ENCODE measurements around the gene LIF. TPM values are rescaled to one million over a fixed set of nuclear protein-coding genes. Genes with fewer than 3 reads are reported as not detected.

Gene LIF
- total and polyA plus RNA-seq, 4 donors: 1.3 to 6.6 (median 3.4) TPM

DNA sequence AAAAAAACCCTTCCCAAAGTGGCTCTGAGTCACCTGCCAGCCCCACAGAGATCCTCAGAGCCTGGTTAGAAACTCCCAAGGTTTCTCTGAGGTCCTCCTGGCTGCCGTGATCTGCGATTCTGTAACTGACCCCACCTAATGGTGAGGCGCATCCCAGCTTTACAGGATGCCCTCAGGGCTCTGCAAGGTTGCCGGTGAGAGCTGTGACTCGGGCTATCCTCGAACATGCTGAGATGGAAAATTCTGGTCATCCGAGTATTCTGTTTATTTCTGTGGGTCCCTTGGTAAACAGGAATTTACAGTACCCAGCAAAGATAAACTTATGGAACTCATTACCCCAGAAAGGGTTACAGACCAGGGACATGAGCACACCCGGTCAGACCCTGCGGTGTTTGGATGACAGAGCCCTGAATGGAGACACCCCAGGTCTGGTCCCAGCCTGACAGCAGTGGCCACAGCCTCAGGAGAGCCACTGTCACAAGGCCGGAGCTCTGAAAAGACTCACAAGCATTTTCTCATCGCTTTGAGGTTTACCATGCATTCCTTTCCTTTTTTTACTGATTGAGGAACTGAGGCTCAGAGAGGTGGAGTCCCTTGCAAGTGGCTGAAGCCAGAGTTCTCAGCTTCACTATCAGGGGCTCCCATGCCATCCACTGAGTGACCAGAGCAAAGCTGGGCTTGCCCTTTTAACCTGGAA, 22.2 kb downstream of the LIF start:
- intact Hi-C loops (cut with DNase I): no loop called here
- no peak for ATAC-seq (ENCODE audit: low FRiP score)
- no peaks in the 10 kb centered on the region for H3K27me3 ChIP-seq (ENCODE audit: control insufficient read depth in 1 of 2, insufficient read depth in 2 of 2, low read length in 1 of 2)
- 64 to 67% methylated on average over 11 of the region's 11 CpGs for WGBS, 2 donors
- no peak overlapping the region for H3K27ac ChIP-seq (ENCODE audit: low read depth in 1 of 2, low read length in 2 of 2)
- no peak for DNase-seq
- H3K36me3 ChIP-seq (ENCODE audit: control insufficient read depth in 1 of 2, insufficient read depth in 2 of 2, low read length in 1 of 2): no peaks in the 10 kb centered on the region
- H3K9me3 ChIP-seq (ENCODE audit: control insufficient read depth, low read length): no peaks in the 10 kb centered on the region
- H3K4me3 ChIP-seq (ENCODE audit: low read length in 2 of 2): no peak overlapping the region
- H3K4me1 ChIP-seq (ENCODE audit: control insufficient read depth in 1 of 2, insufficient read depth in 2 of 2, low read length in 2 of 2): no peaks in the 10 kb centered on the region

- no peaks in the 10 kb centered on the region for H3K9me3 ChIP-seq (ENCODE audit: control insufficient read depth, low read length)
- no peaks in the 10 kb centered on the region for H3K4me1 ChIP-seq (ENCODE audit: control insufficient read depth in 1 of 2, insufficient read depth in 2 of 2, low read length in 2 of 2)
- ATAC-seq (ENCODE audit: low FRiP score) (no peak), DNase-seq (no peak)
- no peak overlapping the region for H3K27ac ChIP-seq (ENCODE audit: low read depth in 1 of 2, low read length in 2 of 2)
- H3K36me3 ChIP-seq (ENCODE audit: control insufficient read depth in 1 of 2, insufficient read depth in 2 of 2, low read length in 1 of 2): no peaks in the 10 kb centered on the region
- no peak overlapping the region for H3K4me3 ChIP-seq (ENCODE audit: low read length in 2 of 2)
- intact Hi-C loops (cut with DNase I): no loop called here
- WGBS, 2 donors: 60 to 65% methylated on average over 15 of the region's 15 CpGs
- H3K27me3 ChIP-seq (ENCODE audit: control insufficient read depth in 1 of 2, insufficient read depth in 2 of 2, low read length in 1 of 2): no peaks in the 10 kb centered on the region
Observed at GRCh38 chr22:30223303-30223702, 23.3 kb downstream of the LIF start.

DNA sequence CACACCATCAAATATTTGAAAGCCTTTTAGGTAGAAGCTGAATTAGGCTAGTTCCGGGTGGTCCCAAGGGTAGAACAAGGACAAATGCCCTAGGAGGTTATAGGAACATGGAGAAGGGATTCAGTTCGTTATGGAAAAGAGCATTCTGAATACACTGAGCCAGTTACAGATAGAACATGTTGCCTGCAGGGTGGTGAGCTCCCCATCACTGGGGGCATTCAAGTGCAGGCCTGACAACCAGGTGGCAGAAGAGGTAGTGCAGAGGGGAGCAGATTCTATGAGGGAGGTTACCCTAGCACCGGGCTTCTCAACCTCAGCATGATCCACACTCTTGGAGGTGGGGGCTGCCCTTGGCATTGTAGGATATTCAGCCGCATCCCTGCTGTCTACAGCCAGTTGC, 24.2 kb downstream of the LIF start:
- H3K27me3 ChIP-seq (ENCODE audit: control insufficient read depth in 1 of 2, insufficient read depth in 2 of 2, low read length in 1 of 2): no peaks in the 10 kb centered on the region
- H3K36me3 ChIP-seq (ENCODE audit: control insufficient read depth in 1 of 2, insufficient read depth in 2 of 2, low read length in 1 of 2): no peaks in the 10 kb centered on the region
- 82 to 89% methylated on average over 4 of the region's 4 CpGs for WGBS, 2 donors
- no peak overlapping the region for H3K27ac ChIP-seq (ENCODE audit: low read depth in 1 of 2, low read length in 2 of 2)
- peaks cover 0 to 2% of the 10 kb centered on the region in 2 donors for H3K4me1 ChIP-seq (ENCODE audit: control insufficient read depth in 1 of 2, insufficient read depth in 2 of 2, low read length in 2 of 2)
- intact Hi-C loops (cut with DNase I): no loop called here
- H3K9me3 ChIP-seq (ENCODE audit: control insufficient read depth, low read length): no peaks in the 10 kb centered on the region
- ATAC-seq (ENCODE audit: low FRiP score) (no peak), DNase-seq (no peak)
- no peak overlapping the region for H3K4me3 ChIP-seq (ENCODE audit: low read length in 2 of 2)

GRCh38 chr22:30221121-30221992, 25.2 kb downstream of the LIF start:
- ATAC-seq (ENCODE audit: low FRiP score) (no peak), DNase-seq (no peak)
- intact Hi-C loops (cut with DNase I): no loop called here
- no peaks in the 10 kb centered on the region for H3K27me3 ChIP-seq (ENCODE audit: control insufficient read depth in 1 of 2, insufficient read depth in 2 of 2, low read length in 1 of 2)
- no peak overlapping the region for H3K27ac ChIP-seq (ENCODE audit: low read depth in 1 of 2, low read length in 2 of 2)
- H3K9me3 ChIP-seq (ENCODE audit: control insufficient read depth, low read length): no peaks in the 10 kb centered on the region
- WGBS, 2 donors: 88 to 89% methylated on average over 26 of the region's 26 CpGs
- no peak overlapping the region for H3K4me3 ChIP-seq (ENCODE audit: low read length in 2 of 2)
- peaks cover 0 to 2% of the 10 kb centered on the region in 2 donors for H3K4me1 ChIP-seq (ENCODE audit: control insufficient read depth in 1 of 2, insufficient read depth in 2 of 2, low read length in 2 of 2)
- H3K36me3 ChIP-seq (ENCODE audit: control insufficient read depth in 1 of 2, insufficient read depth in 2 of 2, low read length in 1 of 2): no peaks in the 10 kb centered on the region

GRCh38 chr22:30220338-30221012, 26.1 kb downstream of the LIF start:
- peaks cover 0 to 2% of the 10 kb centered on the region in 2 donors for H3K4me1 ChIP-seq (ENCODE audit: control insufficient read depth in 1 of 2, insufficient read depth in 2 of 2, low read length in 2 of 2)
- no peak for ATAC-seq (ENCODE audit: low FRiP score)
- no peak overlapping the region for H3K27ac ChIP-seq (ENCODE audit: low read depth in 1 of 2, low read length in 2 of 2)
- DNase-seq: no peak
- H3K4me3 ChIP-seq (ENCODE audit: low read length in 2 of 2): no peak overlapping the region
- intact Hi-C loops (cut with DNase I): no loop called here
- no peaks in the 10 kb centered on the region for H3K27me3 ChIP-seq (ENCODE audit: control insufficient read depth in 1 of 2, insufficient read depth in 2 of 2, low read length in 1 of 2)
- WGBS, 2 donors: 88 to 91% methylated on average over 7 of the region's 7 CpGs
- H3K36me3 ChIP-seq (ENCODE audit: control insufficient read depth in 1 of 2, insufficient read depth in 2 of 2, low read length in 1 of 2): no peaks in the 10 kb centered on the region
- no peaks in the 10 kb centered on the region for H3K9me3 ChIP-seq (ENCODE audit: control insufficient read depth, low read length)

DNA sequence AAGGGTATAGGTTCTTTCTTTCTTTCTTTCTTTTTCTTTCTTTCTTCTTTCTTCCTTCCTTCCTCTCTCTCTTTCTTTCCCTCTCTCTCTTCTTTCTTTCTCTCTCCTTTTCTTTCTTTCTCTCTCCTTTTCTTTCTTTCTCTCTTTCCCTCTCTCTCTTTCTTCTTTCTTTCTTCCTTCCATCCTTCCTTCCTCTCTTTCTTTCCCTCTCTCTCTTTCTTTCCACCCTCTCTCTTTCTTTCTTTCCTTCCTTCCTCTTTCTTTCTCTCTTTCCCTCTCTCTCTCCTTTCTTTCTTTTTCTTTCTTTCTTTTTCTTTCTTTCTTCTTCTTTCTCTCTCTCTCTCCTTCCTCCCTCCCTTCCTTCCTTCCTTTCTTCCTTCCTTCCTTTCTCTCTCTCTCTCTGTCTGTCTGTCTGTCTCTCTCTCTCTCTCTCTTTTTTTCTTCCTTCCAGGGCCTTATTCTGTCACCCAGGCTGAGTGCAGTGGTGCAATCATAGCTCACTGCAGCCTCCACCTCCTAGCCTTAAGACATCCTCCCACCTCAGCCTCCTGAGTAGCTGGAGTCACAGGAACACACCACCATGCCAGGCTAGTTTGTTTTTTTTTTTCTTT, 26.8 kb downstream of the LIF start:
- no peak for DNase-seq
- ATAC-seq (ENCODE audit: low FRiP score): no peak
- H3K27me3 ChIP-seq (ENCODE audit: control insufficient read depth in 1 of 2, insufficient read depth in 2 of 2, low read length in 1 of 2): no peaks in the 10 kb centered on the region

DNA sequence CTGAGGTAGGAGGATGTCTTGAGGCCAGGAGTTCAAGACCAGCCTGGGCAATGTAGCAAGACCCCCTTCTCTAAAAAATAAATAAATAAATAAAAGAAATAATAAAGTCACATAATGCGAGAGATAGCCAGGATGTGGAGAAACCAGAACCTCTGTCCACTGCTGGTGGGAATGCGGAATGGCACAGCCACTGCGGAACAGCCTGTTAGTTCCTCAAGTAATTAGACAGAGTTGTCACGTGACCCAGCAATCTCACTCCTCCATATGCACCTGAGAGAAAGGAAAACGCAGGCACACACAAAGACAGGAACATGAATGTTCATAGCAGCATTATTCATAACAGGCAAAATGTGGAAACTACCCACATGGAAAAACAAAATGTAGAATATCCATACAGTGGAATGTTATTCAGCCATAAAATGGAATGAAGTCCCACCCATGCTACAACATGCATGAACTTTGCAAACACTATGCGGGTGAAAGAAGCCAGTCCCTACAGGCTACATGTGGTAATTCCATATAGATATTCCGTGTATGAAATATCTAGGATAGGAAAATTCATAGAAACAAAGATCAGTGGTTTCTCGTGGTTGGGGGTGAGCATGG, 27.4 kb downstream of the LIF start:
- 71 to 82% methylated on average over 8 of the region's 8 CpGs for WGBS, 2 donors
- Histone ChIP-seq H3K4me1 (ENCODE audit: control insufficient read depth in 1 of 2, insufficient read depth in 2 of 2, low read length in 2 of 2) (peaks cover 0 to 2% of the 10 kb centered on the region in 2 donors), H3K27ac (ENCODE audit: low read depth in 1 of 2, low read length in 2 of 2) (no peak overlapping the region), H3K27me3 (ENCODE audit: control insufficient read depth in 1 of 2, insufficient read depth in 2 of 2, low read length in 1 of 2) (no peaks in the 10 kb centered on the region), H3K4me3 (ENCODE audit: low read length in 2 of 2) (no peak overlapping the region), H3K36me3 (ENCODE audit: control insufficient read depth in 1 of 2, insufficient read depth in 2 of 2, low read length in 1 of 2) (no peaks in the 10 kb centered on the region), H3K9me3 (ENCODE audit: control insufficient read depth, low read length) (no peaks in the 10 kb centered on the region)
- intact Hi-C loops (cut with DNase I): loop anchor here in 1 of 2 donors (5.0 kb wide), 1 partner anchor 33 kb away; no protein-coding TSS in a partner anchor
- no peak for DNase-seq
- no peak for ATAC-seq (ENCODE audit: low FRiP score)

More for the DNA sequence above, 26.8 kb downstream of the LIF start:
- Histone ChIP-seq H3K4me1 (ENCODE audit: control insufficient read depth in 1 of 2, insufficient read depth in 2 of 2, low read length in 2 of 2) (peaks cover 0 to 2% of the 10 kb centered on the region in 2 donors), H3K4me3 (ENCODE audit: low read length in 2 of 2) (no peak overlapping the region), H3K9me3 (ENCODE audit: control insufficient read depth, low read length) (no peaks in the 10 kb centered on the region), H3K36me3 (ENCODE audit: control insufficient read depth in 1 of 2, insufficient read depth in 2 of 2, low read length in 1 of 2) (no peaks in the 10 kb centered on the region), H3K27ac (ENCODE audit: low read depth in 1 of 2, low read length in 2 of 2) (no peak overlapping the region)
- intact Hi-C loops (cut with DNase I): loop anchor here in 1 of 2 donors (5.0 kb wide), 1 partner anchor 33 kb away; no protein-coding TSS in a partner anchor
